Natural killer cell treated with Interleukin-12 subunit alpha and Interleukin-12 subunit beta and Interleukin-15 and Interleukin-18, amount 100 ng/mL, for 72 hours (primary cell): ENCODE results near the gene TTLL13. TPM values are rescaled to one million over a fixed set of nuclear protein-coding genes. Genes with fewer than 3 reads are reported as not detected.
"Not testable (repeated sequence)": the region's sequence is repeated elsewhere in the genome, so short reads cannot be mapped to it uniquely, and the experiment has no call there.

Experiments used
- ATAC-seq, 2 donors: fragments of 150-1000 bp; cut with Tn5 transposase in 1 of 2; sonication (Bioruptor Pico), chemical (Tn5 transposase) in 1 of 2; 2 replicates each; pipeline ENCODE4 v1.10.0; 2021
- DNase-seq: peaks from one replicate; pipeline ENCODE4 v3.0.0; 2022; ENCODE audit warnings: low spot score
- H3K27ac Mint-ChIP-seq, 2 donors: 1 replicate in 1 of 2; 2 replicates in 1 of 2; pipeline ENCODE4 v1.8.0; 2022; ENCODE audit warnings: mixed read lengths in 2 of 2, mild to moderate bottlenecking in 1 of 2, moderate library complexity in 1 of 2
- H3K27me3 Mint-ChIP-seq, 2 donors: 1 replicate in 1 of 2; 2 replicates in 1 of 2; pipeline ENCODE4 v1.8.0; 2022; ENCODE audit warnings: mixed read lengths in 2 of 2
- H3K36me3 Mint-ChIP-seq: one replicate; pipeline ENCODE4 v1.8.0; 2022; ENCODE audit warnings: mixed read lengths
- H3K4me1 Mint-ChIP-seq, 2 donors: 1 replicate in 1 of 2; 2 replicates in 1 of 2; pipeline ENCODE4 v1.8.0; 2022; ENCODE audit warnings: low read depth in 2 of 2, mixed read lengths in 2 of 2, mild to moderate bottlenecking in 1 of 2
- H3K4me3 Mint-ChIP-seq: one replicate; pipeline ENCODE4 v1.8.0; 2022; ENCODE audit warnings: mixed read lengths
- H3K9me3 Mint-ChIP-seq: 2 replicates; pipeline ENCODE4 v1.8.0; 2022; ENCODE audit warnings: mixed read lengths
- total RNA-seq, 2 donors: library from RNA; stranded (reverse); gene quantifications; one replicate each; pipeline ENCODE4 v1.2.3, GENCODE V29; 2022

The TTLL13 gene
- total RNA-seq, 2 donors from 2014 or later, result 0.36 TPM; not detected in 1

- Mint-ChIP-seq H3K4me3 (no peak overlapping the region), H3K36me3 (no peaks in the 10 kb centered on the region), H3K27ac (no peak overlapping the region), H3K4me1 (peaks cover 9 to 15% of the 10 kb centered on the region in 2 donors), H3K27me3 (no peaks in the 10 kb centered on the region), H3K9me3 (no peaks in the 10 kb centered on the region)
- no peak for ATAC-seq
- no peak for DNase-seq
These were observed 10.0 kb upstream of the TTLL13 start for GRCh38 chr15:90239371-90239770.

GRCh38 chr15:90240856-90241255 lies 8.5 kb upstream of the TTLL13 start:
- Mint-ChIP-seq H3K27me3 (no peaks in the 10 kb centered on the region), H3K9me3 (no peaks in the 10 kb centered on the region), H3K36me3 (no peaks in the 10 kb centered on the region), H3K27ac (no peak overlapping the region), H3K4me1 (peaks cover 0 to 7% of the 10 kb centered on the region in 2 donors), H3K4me3 (no peak overlapping the region)
- no peak for DNase-seq
- ATAC-seq, result no peak

DNA sequence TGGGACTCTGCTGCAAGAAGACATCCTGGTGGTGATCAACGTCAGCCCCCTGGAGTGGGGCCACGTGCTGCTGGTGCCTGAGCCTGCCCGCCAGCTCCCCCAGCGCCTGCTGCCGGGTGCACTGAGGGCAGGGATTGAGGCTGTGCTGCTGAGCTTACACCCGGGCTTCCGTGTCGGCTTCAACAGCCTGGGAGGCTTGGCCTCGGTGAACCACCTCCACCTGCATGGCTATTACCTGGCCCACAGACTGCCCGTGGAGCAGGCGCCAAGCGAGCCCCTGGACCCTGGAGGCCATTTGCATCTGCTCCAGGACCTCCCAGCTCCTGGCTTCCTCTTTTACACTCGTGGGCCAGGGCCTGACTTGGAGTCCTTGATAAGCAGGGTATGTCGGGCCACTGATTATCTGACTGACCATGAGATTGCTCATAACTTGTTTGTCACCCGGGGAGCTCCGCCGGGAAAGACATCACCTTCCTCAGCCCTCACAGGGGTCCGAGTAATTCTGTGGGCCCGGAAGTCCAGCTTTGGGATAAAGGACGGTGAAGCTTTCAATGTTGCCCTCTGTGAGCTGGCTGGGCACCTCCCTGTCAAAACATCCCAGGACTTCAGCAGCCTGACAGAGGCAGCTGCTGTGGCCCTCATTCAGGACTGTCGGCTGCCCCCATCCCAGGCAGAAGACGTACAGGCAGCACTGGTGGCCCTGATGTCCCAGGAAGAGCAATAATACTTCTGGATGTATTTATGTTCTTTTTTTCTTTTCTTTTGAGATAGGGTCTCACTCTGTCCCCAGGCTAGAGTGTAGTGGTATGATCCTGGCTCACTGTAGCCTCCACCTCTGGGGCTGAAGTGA lies 7.8 kb upstream of the TTLL13 start:
- DNase-seq (no peak), ATAC-seq (peak in 1 of 2 donors; percentile 36)
- Mint-ChIP-seq H3K27me3 (no peaks in the 10 kb centered on the region), H3K27ac (no peak overlapping the region), H3K4me1 (peaks cover 0 to 3% of the 10 kb centered on the region in 2 donors), H3K36me3 (no peaks in the 10 kb centered on the region), H3K9me3 (no peaks in the 10 kb centered on the region), H3K4me3 (no peak overlapping the region)

GRCh38 chr15:90243943-90244639 lies 5.3 kb upstream of the TTLL13 start:
- peaks cover 0 to 7% of the 10 kb centered on the region in 2 donors for H3K4me1 Mint-ChIP-seq
- H3K4me3 Mint-ChIP-seq, result no peak overlapping the region
- H3K36me3 Mint-ChIP-seq, result no peaks in the 10 kb centered on the region
- H3K9me3 Mint-ChIP-seq, result no peaks in the 10 kb centered on the region
- H3K27me3 Mint-ChIP-seq, result no peaks in the 10 kb centered on the region
- DNase-seq (no peak), ATAC-seq (no peak)
- H3K27ac Mint-ChIP-seq, result no peak overlapping the region

DNA sequence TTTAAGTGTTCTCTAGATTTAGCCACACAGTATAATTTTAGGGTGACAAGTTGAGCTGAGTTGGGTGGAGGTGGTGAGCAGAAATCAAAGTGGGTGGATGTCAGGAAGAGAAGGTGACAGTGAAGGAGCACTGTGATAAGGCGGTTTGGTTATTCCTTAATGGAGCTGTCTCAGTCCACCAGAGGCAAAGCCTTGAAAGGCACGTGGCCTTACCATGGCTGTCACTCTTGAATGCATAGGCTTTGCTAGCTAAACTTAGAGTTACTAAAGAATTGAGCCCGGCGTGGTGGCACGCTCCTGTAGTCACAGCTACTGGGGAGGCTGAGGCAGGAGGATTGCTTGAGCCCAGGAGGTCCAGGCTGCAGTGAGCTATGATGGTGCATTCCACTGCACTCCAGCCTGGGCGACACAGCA lies 560 bp upstream of the TTLL13 start:
- H3K4me1 Mint-ChIP-seq, result peaks cover 9 to 16% of the 10 kb centered on the region in 2 donors
- no peaks in the 10 kb centered on the region for H3K27me3 Mint-ChIP-seq
- no peaks in the 10 kb centered on the region for H3K36me3 Mint-ChIP-seq
- H3K9me3 Mint-ChIP-seq, result no peaks in the 10 kb centered on the region
- peak overlapping the region; percentile 74 for H3K4me3 Mint-ChIP-seq
- H3K27ac Mint-ChIP-seq, result peak overlapping the region in 1 of 2 donors; percentile 57
- no peak for ATAC-seq
- DNase-seq, result no peak

DNA sequence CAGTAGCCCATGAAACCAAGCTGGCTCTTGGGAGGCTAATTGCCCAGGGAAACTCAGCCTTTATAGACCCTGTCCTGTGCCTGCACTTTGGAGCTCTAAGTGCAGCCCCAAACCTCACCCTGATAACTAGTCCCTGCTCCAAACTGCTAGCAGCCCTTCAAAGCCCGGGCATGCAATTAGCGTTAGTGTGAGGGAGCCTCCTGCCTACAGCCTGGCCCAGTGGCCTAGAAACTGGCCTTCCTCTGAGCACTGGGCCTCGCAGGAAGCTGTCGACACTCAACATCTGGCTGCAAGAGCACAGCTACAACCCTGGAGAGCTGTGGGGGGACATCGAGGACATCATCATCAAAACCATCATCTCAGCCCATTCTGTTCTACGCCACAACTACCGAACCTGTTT lies 8.4 kb downstream of the TTLL13 start:
- H3K27ac Mint-ChIP-seq, result peak overlapping the region in 1 of 2 donors; percentile 27
- no peaks in the 10 kb centered on the region for H3K36me3 Mint-ChIP-seq
- DNase-seq (no peak), ATAC-seq (no peak)
- H3K4me3 Mint-ChIP-seq, result no peak overlapping the region
- no peaks in the 10 kb centered on the region for H3K9me3 Mint-ChIP-seq
- peaks cover 0 to 7% of the 10 kb centered on the region in 2 donors for H3K4me1 Mint-ChIP-seq
- H3K27me3 Mint-ChIP-seq, result no peaks in the 10 kb centered on the region

- peak overlapping the region; percentile 40 for H3K4me3 Mint-ChIP-seq
- H3K27ac Mint-ChIP-seq, result no peak overlapping the region
These were observed 10.2 kb downstream of the TTLL13 start for GRCh38 chr15:90259524-90259923.

GRCh38 chr15:90260731-90261130 lies 11.4 kb downstream of the TTLL13 start:
- not testable (repeated sequence) for DNase-seq, ATAC-seq, H3K27me3 Mint-ChIP-seq, H3K9me3 Mint-ChIP-seq, H3K27ac Mint-ChIP-seq, H3K4me3 Mint-ChIP-seq, H3K36me3 Mint-ChIP-seq
- H3K4me1 Mint-ChIP-seq, result peaks cover 10 to 18% of the 10 kb centered on the region in 2 donors

More at GRCh38 chr15:90259524-90259923, 10.2 kb downstream of the TTLL13 start:
- Mint-ChIP-seq H3K27me3 (no peaks in the 10 kb centered on the region), H3K9me3 (no peaks in the 10 kb centered on the region), H3K4me1 (peaks cover 4 to 12% of the 10 kb centered on the region in 2 donors), H3K36me3 (no peaks in the 10 kb centered on the region)
- DNase-seq (no peak), ATAC-seq (peak in 1 of 2 donors; percentile 81)

DNA sequence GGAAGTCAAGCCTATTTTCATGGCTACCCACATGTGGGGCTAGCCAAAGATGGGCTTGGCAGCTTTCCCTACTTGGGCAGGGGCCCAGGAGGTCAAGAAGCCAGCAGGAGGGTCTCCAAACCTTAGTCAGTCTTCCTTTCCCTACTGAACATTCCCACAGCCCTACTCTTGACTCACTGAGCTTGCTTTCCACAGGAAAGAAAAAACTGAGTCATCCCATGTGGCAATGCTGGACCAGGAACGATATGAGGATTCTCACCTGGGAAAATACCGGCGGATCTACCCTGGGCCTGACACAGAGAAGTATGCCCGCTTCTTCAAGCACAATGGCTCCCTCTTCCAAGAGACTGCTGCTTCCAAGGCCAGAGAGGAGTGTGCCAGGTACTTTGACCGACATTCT lies 12.5 kb downstream of the TTLL13 start:
- H3K4me1 Mint-ChIP-seq, result peaks cover 14 to 28% of the 10 kb centered on the region in 2 donors
- DNase-seq (no peak), ATAC-seq (no peak)
- no peaks in the 10 kb centered on the region for H3K27me3 Mint-ChIP-seq
- no peak overlapping the region for H3K4me3 Mint-ChIP-seq
- H3K27ac Mint-ChIP-seq, result no peak overlapping the region
- H3K9me3 Mint-ChIP-seq, result no peaks in the 10 kb centered on the region
- H3K36me3 Mint-ChIP-seq, result no peaks in the 10 kb centered on the region

DNA sequence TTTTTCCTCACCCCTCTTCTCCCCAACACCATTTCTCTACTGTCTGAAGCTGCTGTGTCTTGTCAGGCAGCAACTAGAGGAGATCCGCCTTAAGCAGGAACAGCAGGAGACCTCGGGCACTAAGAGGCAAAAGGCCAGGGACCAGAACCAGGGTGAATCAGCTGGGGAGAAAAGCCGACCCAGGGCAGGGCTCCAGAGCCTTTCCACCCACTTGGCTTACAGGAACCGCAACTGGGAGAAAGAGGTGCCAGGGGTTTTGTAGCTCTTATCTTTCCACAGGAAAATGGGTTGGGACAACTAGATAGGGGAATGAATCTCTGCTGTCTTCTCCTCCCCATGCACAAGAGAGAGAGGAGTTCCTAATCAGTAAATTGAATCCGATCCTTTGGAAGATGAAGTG lies 13.1 kb downstream of the TTLL13 start:
- Mint-ChIP-seq H3K36me3 (no peaks in the 10 kb centered on the region), H3K4me1 (peaks cover 15 to 28% of the 10 kb centered on the region in 2 donors), H3K9me3 (no peaks in the 10 kb centered on the region), H3K27ac (no peak overlapping the region), H3K4me3 (no peak overlapping the region), H3K27me3 (no peaks in the 10 kb centered on the region)
- no peak for ATAC-seq
- DNase-seq, result no peak

DNA sequence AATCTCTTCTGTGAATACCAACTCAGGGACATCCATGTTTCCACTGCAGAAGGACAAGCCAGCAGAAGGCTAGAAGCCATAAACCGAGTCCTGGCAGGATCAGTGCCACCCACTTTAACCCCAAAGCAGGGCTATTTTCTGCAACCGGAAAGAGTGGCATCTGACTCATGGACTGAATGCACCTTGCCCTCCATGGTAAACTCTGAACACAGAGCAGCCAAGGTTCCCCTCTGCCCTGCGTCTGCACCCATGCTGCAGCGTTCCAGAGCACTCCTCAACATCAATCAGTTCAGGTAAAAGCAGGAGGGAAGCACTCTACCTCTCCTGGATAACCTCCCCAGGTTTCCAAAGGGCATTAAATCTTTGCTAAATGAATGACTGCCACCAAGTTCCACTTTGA lies 15.3 kb downstream of the TTLL13 start:
- Mint-ChIP-seq H3K36me3 (peaks cover 13% of the 10 kb centered on the region), H3K9me3 (no peaks in the 10 kb centered on the region), H3K27ac (peak overlapping the region; percentile 90 to 96), H3K27me3 (no peaks in the 10 kb centered on the region), H3K4me3 (peak overlapping the region; percentile 98), H3K4me1 (peaks cover 28 to 38% of the 10 kb centered on the region in 2 donors)
- no peak for ATAC-seq
- no peak for DNase-seq

DNA sequence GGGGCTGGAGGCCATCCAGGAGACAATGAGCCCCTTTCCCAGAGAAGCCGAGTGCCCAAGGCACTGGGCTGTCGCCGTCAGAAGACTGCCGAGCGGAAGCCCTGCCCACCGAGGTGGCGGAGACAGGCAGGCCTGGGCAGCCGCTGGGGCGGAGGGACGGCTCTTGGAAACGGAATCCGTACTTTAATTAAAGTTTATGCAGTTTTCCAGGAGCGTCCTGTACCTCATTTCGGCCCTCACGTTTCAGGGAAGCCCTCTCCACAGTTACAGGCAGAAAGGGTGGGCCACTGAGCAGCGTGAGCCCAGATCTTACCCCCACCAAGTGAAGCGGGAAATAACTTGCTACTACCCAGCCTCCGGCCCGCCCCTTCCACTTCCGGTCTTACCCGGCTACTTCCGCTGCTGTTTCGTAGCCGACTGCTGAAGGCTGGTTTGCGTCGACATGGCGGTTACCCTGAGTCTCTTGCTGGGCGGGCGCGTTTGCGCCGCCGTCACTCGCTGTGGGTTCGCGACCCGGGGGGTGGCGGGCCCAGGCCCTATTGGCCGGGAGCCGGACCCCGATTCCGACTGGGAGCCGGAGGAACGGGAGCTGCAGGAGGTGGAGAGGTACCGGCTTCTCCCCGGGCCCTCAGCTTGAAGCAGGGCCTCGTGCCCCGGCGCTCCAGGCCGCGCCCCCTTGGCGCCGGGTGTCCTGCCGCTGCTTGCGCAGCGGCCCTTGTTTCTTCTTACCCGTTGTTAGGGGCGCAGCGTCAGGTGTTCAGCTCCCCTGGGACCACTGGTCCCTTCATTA lies 16.1 kb downstream of the TTLL13 start, which contains the start of gene NGRN:
NGRN (plus strand) TSS at position 402 of the 790 bp plus-strand sequence; CDS start at position 443, 41 bp downstream.
- Mint-ChIP-seq H3K4me3 (peak within 1 kb of the TSS; percentile 98), H3K9me3 (no peaks in the 10 kb centered on the region), H3K4me1 (peaks cover 35 to 43% of the 10 kb centered on the region in 2 donors), H3K36me3 (peaks cover 21% of the 10 kb centered on the region), H3K27me3 (no peaks in the 10 kb centered on the region), H3K27ac (peak within 1 kb of the TSS; percentile 90 to 96)
- DNase-seq, result peak; percentile 96
- peak; percentile 95 to 96 for ATAC-seq

GRCh38 chr15:90266061-90266431 lies 16.7 kb downstream of the TTLL13 start:
- Mint-ChIP-seq H3K9me3 (no peaks in the 10 kb centered on the region), H3K27ac (peak overlapping the region; percentile 90 to 96), H3K27me3 (no peaks in the 10 kb centered on the region), H3K4me1 (peaks cover 37 to 45% of the 10 kb centered on the region in 2 donors), H3K4me3 (peak overlapping the region; percentile 98), H3K36me3 (peaks cover 23% of the 10 kb centered on the region)
- ATAC-seq (peak; percentile 34 to 37), DNase-seq (no peak)
